CD4-positive, alpha-beta T cell treated with Interleukin-2 at 100 ng/mL for 4 hours (primary cell): ENCODE data around the gene AFAP1L1.

Experiments used
- DNase-seq: peaks from one replicate; pipeline ENCODE4 v3.0.0-alpha.2; 2020; ENCODE audit warnings: low spot score

Gene AFAP1L1

DNA sequence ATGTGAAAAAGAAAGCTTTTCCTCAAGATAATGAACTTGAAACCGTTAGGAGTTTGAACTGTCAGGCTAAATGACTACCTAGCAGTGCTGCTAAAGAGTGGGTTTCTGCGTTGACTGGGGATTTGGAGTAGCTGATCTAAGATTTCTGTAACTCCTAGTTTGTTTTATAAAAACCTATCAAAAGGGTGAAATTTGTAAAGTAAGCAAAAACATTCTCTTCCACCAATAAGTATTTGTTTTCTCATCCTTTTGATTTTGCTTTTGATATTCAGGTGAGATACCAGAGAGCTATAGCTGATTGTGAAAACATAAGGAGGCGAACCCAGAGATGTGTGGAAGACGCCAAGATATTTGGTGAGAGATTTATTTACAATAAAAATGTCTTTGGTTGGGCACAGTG lies 77.7 kb downstream of the AFAP1L1 start:
- no peak for DNase-seq

DNA sequence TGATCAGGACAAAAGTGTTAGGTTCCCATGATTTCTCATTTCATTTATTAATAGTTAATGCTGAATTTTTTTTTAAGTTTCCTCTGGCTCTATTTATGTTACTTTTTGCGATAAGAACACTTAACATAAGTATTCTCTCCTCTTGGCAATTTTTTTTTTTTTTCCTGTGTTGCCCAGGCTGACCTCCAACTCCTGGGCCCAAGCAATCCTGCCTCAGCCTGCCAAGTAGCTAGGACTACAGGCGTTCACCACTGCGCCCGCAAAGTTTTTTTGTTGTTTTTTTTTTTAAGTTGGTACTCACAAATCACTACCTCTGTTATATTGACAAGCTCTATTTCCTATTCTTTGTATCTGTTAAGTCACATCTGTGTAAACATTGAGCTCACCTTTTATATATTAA lies 80.5 kb downstream of the AFAP1L1 start:
- no peak for DNase-seq

DNA sequence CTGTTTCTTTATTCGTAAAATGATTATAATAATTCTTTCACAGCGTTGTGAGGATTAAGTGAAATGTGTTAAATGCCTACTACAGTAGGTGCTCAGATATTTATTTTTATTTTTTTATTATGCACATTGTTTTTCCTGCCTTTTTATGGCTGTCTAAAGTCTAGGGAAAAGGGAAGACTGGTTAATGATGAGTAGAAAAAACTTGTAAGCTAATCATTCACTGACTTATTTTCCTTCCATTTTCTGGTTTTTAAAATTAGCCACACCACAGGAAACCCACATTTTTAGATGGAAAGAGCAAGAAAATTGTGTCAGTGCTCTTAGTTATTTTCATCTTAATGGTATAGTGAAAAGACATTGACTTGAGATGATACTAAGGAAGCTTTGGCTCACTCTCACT lies 82.3 kb downstream of the AFAP1L1 start:
- no peak for DNase-seq

DNA sequence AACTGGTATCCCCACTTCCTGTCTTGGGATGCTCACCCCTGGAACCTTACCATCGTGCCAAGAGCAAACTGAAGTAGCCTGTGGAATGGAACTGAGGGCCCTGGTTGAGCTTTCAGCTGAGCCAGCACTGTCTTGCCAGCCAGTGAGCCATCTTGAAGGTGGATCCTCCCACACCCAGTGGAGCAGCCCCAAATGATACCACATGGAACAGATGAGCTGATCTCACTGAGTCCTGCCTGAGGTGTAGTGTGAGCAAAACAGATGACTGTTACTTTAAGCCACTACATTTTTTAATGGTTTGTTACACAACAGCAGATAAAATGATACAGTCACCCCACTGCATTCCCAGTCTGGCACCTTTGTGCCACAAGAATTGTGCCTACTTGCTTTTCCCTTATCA lies 84.0 kb downstream of the AFAP1L1 start:
- DNase-seq: no peak

DNA sequence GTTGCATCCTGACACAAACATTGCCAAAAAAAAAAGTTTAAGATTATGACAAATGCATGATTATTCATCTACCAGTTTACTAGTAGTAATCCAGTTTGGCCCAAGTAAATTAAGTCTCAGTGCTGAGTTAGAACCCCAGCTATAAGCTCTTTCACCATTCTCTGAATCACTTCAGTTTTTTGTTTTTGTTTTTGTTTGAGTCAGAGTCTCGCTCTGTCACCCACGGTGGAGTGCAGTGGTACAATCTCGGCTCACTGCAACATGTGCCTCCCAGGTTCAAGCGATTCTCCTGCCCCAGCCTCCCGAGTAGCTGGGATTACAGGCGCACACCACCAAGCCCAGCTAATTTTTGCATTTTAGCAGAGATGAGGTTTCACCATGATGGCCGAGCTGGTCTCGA lies 84.7 kb downstream of the AFAP1L1 start:
- DNase-seq: no peak

DNA sequence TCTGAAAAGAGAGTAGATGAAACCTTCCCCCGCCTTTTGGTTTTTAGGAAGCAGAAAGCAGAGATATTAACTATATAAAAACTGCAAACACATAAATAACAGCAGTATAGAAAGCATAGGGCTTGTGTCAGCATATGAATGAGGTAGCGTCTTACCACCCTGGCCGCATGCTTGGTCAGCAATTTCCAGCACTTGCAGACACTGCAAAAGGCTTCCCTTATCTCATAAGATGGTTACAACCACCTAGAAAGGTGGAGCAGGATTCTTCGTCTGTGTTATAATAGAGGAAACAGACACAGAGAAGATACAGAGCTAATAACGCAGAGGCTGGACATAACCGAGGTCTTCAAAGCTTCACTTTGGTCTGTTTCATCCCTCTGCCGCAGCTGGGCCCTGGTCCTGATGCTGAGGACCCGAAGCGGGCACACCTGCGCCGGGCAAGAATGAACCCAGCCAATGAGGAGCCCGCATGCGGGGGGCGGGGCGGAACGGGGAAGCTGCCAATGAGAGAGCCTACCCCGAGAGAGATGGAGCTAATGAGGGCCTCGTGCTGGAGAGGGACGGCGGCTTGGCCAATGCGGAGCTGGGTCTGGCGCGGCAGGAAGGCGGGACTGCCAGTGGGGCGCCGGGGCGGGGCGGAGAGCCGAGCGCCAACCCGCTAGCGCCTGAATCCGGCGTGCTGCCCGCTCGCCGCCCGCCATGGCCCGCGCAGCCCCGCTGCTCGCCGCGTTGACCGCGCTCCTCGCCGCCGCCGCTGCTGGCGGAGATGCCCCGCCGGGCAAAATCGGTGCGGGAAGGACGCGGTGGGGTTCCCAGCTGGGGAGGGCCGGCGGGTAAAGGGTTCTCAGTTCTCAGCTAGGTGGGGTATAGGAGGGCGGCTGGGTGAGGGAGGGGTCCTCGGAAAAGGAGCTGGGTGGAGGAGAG lies 86.0 kb downstream of the AFAP1L1 start, which contains the start of gene PCYOX1L:
Gene PCYOX1L (plus strand): TSS at position 677 of the 924 bp plus-strand sequence. CDS start 23 bp downstream, at position 700.
- peak; percentile 97 for DNase-seq

DNA sequence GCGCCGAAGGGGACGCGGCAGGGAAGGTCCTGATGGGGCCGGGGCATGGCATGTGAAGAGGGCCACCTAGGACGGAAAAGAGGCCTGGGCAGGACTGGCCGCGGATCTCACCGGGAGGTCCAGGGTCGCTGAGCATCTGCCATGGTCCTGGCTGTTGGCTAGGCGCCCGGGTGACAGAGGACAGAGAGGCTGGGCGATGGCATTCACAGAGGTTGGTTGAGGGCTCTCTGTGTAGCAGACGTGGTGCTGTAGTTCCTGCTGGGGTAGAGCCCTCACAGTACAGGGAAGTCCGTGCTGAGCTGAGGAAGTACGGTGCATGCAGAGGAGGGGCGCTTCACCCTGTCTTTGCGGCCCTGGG lies 86.6 kb downstream of the AFAP1L1 start:
- DNase-seq: peak; percentile 29

DNA sequence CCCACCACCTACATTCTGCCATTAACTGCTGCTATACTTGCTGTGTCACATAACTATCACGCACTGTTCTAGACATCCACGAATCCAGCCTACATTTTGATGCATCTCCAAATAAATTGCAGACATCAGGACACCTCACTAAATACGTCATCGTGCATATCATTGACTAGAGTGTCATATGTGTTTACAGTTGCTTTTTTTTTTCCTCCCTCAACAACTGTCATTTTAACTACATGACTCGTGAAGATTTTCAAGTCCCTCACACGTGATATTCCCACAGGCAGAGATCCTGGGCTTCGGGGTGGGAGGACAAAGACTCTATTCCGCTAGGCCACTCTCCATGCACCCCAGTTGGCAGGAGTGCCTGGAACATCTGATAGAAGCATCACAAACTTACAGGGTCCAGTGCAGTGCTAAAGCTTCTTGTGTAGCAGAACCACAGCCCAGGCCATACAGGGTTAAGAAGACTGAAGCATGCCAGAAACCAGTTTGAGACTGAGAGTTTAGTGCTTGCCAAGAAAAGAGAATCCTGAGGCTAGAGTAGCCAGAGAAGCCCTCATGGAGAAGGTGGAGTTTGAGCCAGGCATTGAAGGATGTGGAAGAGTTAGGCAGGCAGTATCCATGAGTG lies 87.3 kb downstream of the AFAP1L1 start:
- DNase-seq: no peak

DNA sequence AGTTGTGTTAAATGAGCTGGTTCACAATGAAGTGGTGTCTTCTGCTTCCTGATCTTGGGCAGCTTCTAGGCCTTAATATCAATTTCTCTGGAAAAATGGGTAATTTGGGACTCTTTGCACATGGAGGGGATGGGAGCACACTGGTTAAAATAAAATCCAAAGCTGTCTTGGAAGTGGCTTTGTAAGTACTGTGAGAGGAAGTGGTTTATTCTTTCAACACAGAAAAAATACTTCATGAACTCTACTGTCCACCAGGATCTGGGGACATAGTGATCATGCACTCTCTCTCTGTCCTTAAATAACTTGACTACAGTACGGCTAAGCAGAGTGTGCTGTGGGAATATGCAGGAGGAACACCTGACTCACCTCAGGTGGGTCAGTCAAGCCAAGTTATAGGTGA lies 88.6 kb downstream of the AFAP1L1 start:
- DNase-seq: no peak

DNA sequence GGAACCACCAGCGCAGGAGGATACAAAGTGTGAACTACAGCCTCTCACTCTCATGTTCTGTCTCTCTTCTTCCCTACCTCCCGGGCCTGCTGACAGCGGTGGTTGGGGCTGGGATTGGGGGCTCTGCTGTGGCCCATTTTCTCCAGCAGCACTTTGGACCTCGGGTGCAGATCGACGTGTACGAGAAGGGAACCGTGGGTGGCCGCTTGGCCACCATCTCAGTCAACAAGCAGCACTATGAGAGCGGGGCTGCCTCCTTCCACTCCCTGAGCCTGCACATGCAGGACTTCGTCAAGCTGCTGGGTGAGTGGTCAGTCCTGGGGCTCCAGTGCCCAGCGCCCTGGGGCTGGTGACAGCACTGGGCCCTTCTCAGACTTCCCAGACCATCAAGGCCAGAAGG lies 90.9 kb downstream of the AFAP1L1 start:
- DNase-seq: no peak

DNA sequence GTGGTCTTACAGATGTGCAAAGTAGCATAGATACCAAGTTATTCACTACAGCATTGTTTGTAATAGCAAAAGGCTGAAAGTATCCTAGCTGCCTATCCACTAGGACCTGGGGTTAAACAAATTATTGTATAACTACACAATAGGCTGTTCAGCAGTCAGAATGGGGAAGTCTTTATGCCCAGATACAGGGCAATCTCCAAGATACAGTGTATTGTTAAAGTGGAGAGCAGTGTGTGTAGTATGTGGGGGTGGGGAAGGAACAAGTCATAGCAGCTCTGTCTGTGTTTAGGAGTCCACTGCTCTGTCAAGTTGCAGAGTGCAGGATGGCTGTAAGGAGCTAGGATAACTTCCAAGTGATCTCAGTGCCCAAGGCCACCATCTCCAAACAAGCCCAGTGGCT lies 91.7 kb downstream of the AFAP1L1 start:
- DNase-seq: no peak

DNA sequence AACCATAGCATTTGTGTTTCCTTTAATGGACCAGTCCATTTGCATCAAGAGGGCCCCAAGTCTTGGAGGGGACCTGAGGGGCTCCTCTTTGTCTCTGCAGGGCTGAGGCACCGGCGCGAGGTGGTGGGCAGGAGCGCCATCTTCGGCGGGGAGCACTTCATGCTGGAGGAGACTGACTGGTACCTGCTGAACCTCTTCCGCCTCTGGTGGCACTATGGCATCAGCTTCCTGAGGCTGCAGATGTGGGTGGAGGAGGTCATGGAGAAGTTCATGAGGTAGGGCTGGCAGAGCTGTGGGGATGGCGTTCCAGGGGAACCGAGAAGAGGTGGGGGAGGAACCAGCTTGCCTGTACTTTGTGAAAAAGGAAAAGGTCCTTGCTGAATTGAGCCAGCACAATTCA lies 92.3 kb downstream of the AFAP1L1 start:
- no peak for DNase-seq

DNA sequence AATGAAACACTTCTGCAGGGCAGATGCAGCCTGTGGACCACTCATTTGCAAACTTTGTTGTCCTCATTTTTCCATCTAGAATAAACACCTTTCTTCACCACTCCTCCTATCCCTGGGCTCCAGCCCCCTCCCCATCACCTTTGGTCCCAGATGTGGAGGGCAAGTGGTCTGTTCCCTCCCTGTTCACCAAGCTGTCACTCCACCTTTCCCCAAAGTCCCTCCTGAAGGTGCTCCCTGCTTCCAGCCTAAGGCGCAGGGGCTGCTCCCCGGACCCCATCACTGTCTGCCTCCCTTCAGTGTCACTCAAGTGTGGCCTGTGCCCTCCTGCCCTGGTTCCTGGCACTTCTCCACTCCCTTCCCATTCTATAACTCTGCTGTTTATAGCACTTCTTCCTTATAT lies 93.1 kb downstream of the AFAP1L1 start:
- no peak for DNase-seq

DNA sequence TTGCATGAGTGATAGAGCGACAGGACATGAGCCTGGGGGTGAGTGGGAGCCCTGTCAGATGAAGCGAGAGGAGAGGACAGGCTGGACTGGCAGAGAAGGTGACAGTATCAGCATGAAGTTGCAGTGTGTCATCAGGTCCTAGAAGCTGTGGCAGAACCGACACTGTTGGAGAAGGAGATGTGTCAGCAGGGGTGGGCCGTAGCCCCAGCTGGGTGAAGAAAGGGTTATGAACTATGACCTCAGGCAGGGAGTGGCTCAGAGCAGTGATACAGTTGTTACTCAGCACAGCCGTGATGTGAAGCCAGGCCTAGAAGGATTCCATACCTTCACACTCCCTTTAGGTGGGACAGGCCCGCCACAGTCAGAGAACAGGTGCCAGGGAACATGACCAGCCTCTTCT lies 93.8 kb downstream of the AFAP1L1 start:
- no peak for DNase-seq

DNA sequence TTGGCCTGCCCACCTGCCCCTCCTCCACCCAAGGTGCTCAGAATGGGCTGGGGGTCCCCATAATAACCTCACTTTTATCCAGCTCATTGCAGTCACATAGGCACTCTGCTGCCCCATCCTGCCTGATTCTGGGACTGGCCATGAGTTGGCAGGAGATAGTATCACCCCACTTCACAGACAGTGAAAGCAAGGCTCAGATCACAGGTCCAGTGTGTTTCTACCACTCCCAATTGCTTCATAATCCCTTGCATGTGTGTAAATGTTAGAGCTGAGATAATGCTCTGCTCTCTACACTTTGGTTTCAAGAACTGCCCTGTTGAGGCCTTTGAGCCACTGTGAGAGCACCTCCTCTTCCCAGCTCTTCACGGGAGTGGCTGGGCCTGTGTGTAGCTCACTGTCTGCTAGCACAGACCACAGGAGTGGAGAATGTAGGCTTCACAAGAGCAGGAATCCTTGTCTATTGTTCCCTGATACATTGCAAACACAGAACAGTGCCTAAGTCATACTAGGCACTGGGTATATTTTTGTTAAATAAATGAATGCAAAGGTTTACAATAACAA lies 94.6 kb downstream of the AFAP1L1 start:
- DNase-seq: no peak

DNA sequence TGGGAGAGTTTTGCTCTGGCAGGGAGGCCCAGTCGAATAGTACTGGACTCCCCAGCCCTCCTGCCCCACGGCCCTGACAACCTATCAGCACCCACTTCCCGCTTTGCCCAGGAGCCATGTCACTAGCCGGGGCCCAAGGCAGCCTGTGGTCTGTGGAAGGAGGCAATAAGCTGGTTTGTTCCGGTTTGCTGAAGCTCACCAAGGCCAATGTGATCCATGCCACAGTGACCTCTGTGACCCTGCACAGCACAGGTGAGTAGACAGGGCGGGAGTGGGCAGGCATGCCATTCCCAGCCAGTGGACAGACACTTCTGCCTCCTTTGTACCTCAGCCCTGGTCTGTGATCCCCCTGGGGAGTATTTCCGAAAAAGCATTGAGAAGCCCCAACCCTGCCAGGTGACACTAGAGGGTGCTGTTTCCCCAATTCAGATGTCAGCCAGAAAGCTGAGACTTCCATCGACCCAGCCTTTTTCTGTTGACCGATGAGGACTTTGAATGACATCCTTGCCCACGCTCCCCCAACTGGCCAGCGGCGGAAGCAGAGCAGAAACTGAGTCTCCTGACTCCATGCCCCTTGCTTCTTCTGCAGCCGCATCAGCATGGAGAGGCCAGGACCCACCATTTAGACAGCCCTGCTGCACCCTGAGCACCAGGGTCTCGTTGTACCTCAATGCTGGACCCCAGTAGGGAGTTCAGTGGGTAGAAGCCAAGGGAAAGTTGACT lies 95.8 kb downstream of the AFAP1L1 start:
- peak; percentile 62 for DNase-seq

DNA sequence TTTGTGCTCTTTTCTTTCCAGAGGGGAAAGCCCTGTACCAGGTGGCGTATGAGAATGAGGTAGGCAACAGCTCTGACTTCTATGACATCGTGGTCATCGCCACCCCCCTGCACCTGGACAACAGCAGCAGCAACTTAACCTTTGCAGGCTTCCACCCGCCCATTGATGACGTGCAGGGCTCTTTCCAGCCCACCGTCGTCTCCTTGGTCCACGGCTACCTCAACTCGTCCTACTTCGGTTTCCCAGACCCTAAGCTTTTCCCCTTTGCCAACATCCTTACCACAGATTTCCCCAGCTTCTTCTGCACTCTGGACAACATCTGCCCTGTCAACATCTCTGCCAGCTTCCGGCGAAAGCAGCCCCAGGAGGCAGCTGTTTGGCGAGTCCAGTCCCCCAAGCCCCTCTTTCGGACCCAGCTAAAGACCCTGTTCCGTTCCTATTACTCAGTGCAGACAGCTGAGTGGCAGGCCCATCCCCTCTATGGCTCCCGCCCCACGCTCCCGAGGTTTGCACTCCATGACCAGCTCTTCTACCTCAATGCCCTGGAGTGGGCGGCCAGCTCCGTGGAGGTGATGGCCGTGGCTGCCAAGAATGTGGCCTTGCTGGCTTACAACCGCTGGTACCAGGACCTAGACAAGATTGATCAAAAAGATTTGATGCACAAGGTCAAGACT lies 96.5 kb downstream of the AFAP1L1 start:
- no peak for DNase-seq

DNA sequence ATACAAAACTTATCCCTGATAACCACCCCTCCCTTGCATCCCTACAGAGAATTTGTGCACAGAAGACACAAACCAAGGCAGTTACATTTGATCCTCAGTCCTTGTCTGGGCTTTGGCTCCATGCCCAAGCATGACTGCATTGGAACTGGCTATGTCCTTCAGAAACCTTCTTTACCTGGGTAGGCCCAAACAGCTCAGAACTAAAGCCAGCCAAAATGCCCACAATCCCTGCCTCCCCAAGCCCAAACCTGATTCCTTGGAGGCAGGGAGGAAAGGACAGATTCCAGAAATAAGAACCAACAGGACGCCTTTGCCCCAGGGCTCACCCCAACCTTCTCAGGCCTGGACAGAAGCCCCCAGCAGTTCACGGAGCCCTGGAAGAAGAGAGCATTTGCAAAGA lies 99.2 kb downstream of the AFAP1L1 start:
- no peak for DNase-seq

DNA sequence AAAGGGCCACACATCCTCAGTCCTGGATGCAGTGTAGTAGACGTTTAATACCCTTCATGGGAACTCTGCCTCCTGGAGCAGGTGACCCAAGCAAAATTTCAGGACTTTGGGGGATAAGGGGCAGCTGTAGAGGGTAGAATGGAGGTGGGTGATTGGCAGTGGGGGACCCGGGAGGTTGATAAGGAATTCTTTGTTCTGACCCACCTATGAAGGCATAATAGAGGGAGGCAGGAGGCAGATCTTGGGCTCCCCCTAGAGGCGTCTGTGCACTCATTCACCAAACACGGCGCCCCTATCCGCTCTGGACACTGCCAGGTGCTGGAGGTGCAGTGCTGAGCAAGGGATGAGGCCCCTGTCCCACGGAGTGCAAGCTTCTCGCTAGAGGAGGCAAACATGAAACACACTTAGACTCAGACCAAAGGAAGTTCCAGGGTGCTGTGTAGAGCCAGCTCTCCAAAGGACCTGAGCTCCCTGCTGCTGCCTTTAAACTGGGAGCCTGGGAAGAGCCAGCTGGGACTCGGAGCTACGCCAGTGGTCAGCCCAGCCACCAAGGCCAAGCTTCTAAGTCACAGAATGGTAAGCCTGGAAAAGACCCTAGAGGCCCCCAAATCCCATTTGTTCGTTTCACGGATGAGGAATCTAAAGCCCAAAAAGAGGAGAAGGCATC lies 99.8 kb downstream of the AFAP1L1 start:
- DNase-seq: peak; percentile 75

DNA sequence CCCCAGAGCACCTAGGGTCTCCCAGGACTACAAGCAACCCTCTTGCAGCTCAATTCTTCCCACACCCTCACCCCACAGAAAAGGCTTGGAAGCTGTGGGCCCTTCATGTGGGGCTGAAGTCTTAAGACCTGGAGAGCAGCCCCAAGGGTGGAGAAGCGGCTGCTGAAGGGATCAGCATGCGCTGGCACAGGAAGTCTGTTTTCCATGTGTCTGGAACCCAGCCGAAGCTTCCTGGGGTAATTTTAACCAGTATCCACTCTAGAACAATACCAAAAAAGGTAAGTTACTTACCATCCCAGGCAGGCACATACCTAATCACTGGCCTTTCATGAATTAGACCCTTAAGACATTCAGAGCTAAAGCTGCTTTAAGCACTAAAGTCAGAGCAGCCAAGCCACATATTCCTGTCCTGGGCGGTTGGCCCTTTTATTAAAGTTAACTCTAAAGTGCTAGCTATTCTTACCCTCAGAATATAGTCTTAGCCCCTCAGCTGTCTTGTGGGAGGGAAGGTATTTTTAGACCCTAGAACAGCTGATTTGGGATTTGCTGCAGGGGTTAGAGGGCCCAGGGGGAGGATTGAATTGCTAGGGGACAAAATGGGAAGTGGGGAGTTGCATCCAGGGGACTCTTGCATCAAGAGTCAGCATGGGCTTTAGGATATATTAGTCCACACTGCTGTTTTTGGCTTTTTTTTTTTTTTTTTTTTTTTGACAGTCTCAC lies 100.6 kb downstream of the AFAP1L1 start:
- DNase-seq: no peak

DNA sequence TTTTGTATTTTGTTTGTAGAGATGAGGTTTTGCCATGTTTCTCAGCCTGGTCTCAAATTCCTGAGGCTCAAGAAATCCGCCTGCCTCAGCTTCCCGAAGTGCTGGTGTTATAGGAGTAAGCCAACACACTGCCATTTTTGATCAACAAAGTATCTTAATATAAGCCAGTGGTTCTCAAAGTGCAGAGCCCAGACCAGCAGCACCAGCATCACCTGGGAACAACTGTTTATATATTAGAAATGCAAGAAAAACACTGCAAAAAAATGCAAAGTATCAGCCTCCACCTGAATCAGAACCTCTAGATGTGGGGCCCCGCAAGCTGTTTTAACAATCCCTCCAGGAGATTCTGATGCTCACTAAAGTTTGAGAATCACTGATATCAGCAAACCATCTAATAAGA lies 101.3 kb downstream of the AFAP1L1 start:
- no peak for DNase-seq
